HG03521 (cell line): Measurements from ENCODE around the gene CASZ1.

Experiments
- ATAC-seq: cut with Tn5 transposase; IDR thresholded peaks from one replicate; pipeline ENCODE4 v1.9.1; 2021; ENCODE audit warnings: mild to moderate bottlenecking, moderate library complexity; ENCODE audit not compliant: unreplicated experiment

CASZ1 gene

GRCh38 chr1:10691075-10691739 is 105.2 kb downstream of the CASZ1 start:
- ATAC-seq = no peak

- ATAC-seq = no peak
Observed at GRCh38 chr1:10690484-10690883, 106.0 kb downstream of the CASZ1 start.

- ATAC-seq = no peak
Observed at GRCh38 chr1:10688409-10688786, 108.0 kb downstream of the CASZ1 start.

GRCh38 chr1:10687782-10688408 is 108.6 kb downstream of the CASZ1 start:
- ATAC-seq = no peak

- no peak for ATAC-seq
Observed at GRCh38 chr1:10687251-10687651, 109.2 kb downstream of the CASZ1 start.

- ATAC-seq = no peak
Observed at GRCh38 chr1:10686404-10687040, 109.9 kb downstream of the CASZ1 start.

- ATAC-seq = no peak
Observed at GRCh38 chr1:10685808-10686403, 110.5 kb downstream of the CASZ1 start.

GRCh38 chr1:10685196-10685807 is 111.1 kb downstream of the CASZ1 start:
- no peak for ATAC-seq

GRCh38 chr1:10684221-10684620 is 112.2 kb downstream of the CASZ1 start:
- no peak for ATAC-seq

GRCh38 chr1:10682449-10683309 is 113.8 kb downstream of the CASZ1 start:
- no peak for ATAC-seq

GRCh38 chr1:10682108-10682445 is 114.4 kb downstream of the CASZ1 start:
- no peak for ATAC-seq

GRCh38 chr1:10681296-10682107 is 114.9 kb downstream of the CASZ1 start:
- ATAC-seq = no peak

GRCh38 chr1:10680487-10680886 is 116.0 kb downstream of the CASZ1 start:
- no peak for ATAC-seq

GRCh38 chr1:10679496-10680220 is 116.8 kb downstream of the CASZ1 start:
- no peak for ATAC-seq

- ATAC-seq = no peak
Observed at GRCh38 chr1:10678852-10679251, 117.6 kb downstream of the CASZ1 start.

GRCh38 chr1:10678402-10678801 is 118.0 kb downstream of the CASZ1 start:
- ATAC-seq = no peak

GRCh38 chr1:10677491-10678391 is 118.7 kb downstream of the CASZ1 start:
- ATAC-seq = no peak

GRCh38 chr1:10676963-10677362 is 119.5 kb downstream of the CASZ1 start:
- no peak for ATAC-seq
